HEK293 (cell line): ENCODE results near the gene STARD9.
"Not testable (repeated sequence)": the region's sequence is repeated elsewhere in the genome, so short reads cannot be mapped to it uniquely, and the experiment has no call there.

Experiments
- CTCF ChIA-PET: fragments of 350-600 bp; formaldehyde crosslinking; extraction: SDS; loops from one replicate; lab custom pipeline; 2021; ENCODE audit warnings: antibody characterized with exemption; lab: Yijun Ruan, JAX
- POLR2A ChIA-PET: fragments of 300-600 bp; formaldehyde crosslinking; extraction: SDS; loops from one replicate; lab custom pipeline; 2020; ENCODE audit warnings: antibody characterized with exemption, inconsistent platforms; lab: Yijun Ruan, JAX
- H3K27ac ChIP-seq: fragments of 200-500 bp; sonication (Bioruptor generic); 2 replicates; pipeline ENCODE4 v1.5.1; 2014; ENCODE audit warnings: low read depth, low read length, control low read depth, inconsistent platforms; ENCODE audit errors: extremely low read depth
- H3K36me3 ChIP-seq, 2 experiments: fragments of 200-500 bp in 1 of 2; sonication (Bioruptor generic) in 1 of 2; 1 replicate in 1 of 2; 2 replicates in 1 of 2; pipeline ENCODE4 v1.5.1; 2014 to 2017; ENCODE audit warnings: inconsistent platforms in 2 of 2, low read length in 2 of 2; ENCODE audit not compliant: control insufficient read depth in 2 of 2, insufficient read depth in 1 of 2
- H3K4me1 ChIP-seq: fragments of 200-500 bp; sonication (Bioruptor generic); 2 replicates; pipeline ENCODE4 v1.5.1; 2014; ENCODE audit warnings: mild to moderate bottlenecking, low read length, inconsistent platforms; ENCODE audit not compliant: control insufficient read depth, insufficient read depth
- H3K4me3 ChIP-seq: 2 replicates; pipeline ENCODE4 v1.5.1; 2011; ENCODE audit warnings: low read depth, mild to moderate bottlenecking, control low read depth, low read length, moderate library complexity
- H3K9me3 ChIP-seq: fragments of 200-500 bp; sonication (Bioruptor generic); 2 replicates; pipeline ENCODE4 v1.5.1; 2014; ENCODE audit warnings: low read depth, low read length, inconsistent platforms; ENCODE audit not compliant: control insufficient read depth, insufficient read depth
- GLI2 ChIP-seq: fragments of 450-650 bp; formaldehyde crosslinking; IDR thresholded peaks from 2 replicates; pipeline ENCODE4; 2017; ENCODE audit warnings: missing biosample characterization, missing genetic modification characterization, low read depth, borderline replicate concordance
- GLIS2 ChIP-seq: fragments of 450-650 bp; formaldehyde crosslinking; IDR thresholded peaks from 2 replicates; pipeline ENCODE4 v1.5.1; 2016; ENCODE audit warnings: missing biosample characterization, missing genetic modification characterization
- KLF8 ChIP-seq: fragments of 450-650 bp; formaldehyde crosslinking; IDR thresholded peaks from 2 replicates; pipeline ENCODE4 v1.5.1; 2016; ENCODE audit warnings: missing biosample characterization, missing genetic modification characterization
- SALL2 ChIP-seq: fragments of 450-650 bp; formaldehyde crosslinking; IDR thresholded peaks from 2 replicates; pipeline ENCODE4 v1.5.0; 2017; ENCODE audit warnings: missing biosample characterization, mild to moderate bottlenecking, missing genetic modification characterization, borderline replicate concordance
- SP3 ChIP-seq: fragments of 450-650 bp; formaldehyde crosslinking; IDR thresholded peaks from 2 replicates; pipeline ENCODE4 v1.5.1; 2016; ENCODE audit warnings: missing biosample characterization, missing genetic modification characterization
- ZBTB20 ChIP-seq: fragments of 450-650 bp; formaldehyde crosslinking; IDR thresholded peaks from 2 replicates; pipeline ENCODE4 v1.5.1; 2016; ENCODE audit warnings: missing biosample characterization, missing genetic modification characterization
- ZFP37 ChIP-seq: fragments of 450-650 bp; formaldehyde crosslinking; IDR thresholded peaks from 2 replicates; pipeline ENCODE4 v1.5.1; 2016; ENCODE audit warnings: missing biosample characterization, missing genetic modification characterization
- ZNF133 ChIP-seq: fragments of 450-650 bp; formaldehyde crosslinking; IDR thresholded peaks from 2 replicates; pipeline ENCODE4 v1.5.1; 2016; ENCODE audit warnings: missing biosample characterization, missing genetic modification characterization
- ZNF211 ChIP-seq: fragments of 450-650 bp; formaldehyde crosslinking; IDR thresholded peaks from 2 replicates; pipeline ENCODE4 v1.5.1; 2016; ENCODE audit warnings: low read depth, missing biosample characterization, missing genetic modification characterization
- ZNF214 ChIP-seq: fragments of 450-650 bp; formaldehyde crosslinking; IDR thresholded peaks from 2 replicates; pipeline ENCODE4 v1.5.1; 2017; ENCODE audit warnings: missing biosample characterization, mild to moderate bottlenecking, missing genetic modification characterization, borderline replicate concordance
- ZNF23 ChIP-seq: fragments of 450-650 bp; formaldehyde crosslinking; IDR thresholded peaks from 2 replicates; pipeline ENCODE4 v1.5.1; 2016; ENCODE audit warnings: missing biosample characterization, missing genetic modification characterization, borderline replicate concordance
- ZNF423 ChIP-seq: fragments of 450-650 bp; formaldehyde crosslinking; IDR thresholded peaks from 2 replicates; pipeline ENCODE4 v1.5.1; 2016; ENCODE audit warnings: missing biosample characterization, missing genetic modification characterization
- ZNF426 ChIP-seq: fragments of 450-650 bp; formaldehyde crosslinking; IDR thresholded peaks from 2 replicates; pipeline ENCODE4 v1.5.1; 2017; ENCODE audit warnings: missing biosample characterization, missing genetic modification characterization, mild to moderate bottlenecking, inconsistent platforms, moderate library complexity
- ZNF501 ChIP-seq: fragments of 450-650 bp; formaldehyde crosslinking; IDR thresholded peaks from 2 replicates; pipeline ENCODE4 v1.5.1; 2016; ENCODE audit warnings: missing biosample characterization, missing genetic modification characterization
- ZNF585B ChIP-seq: fragments of 450-650 bp; formaldehyde crosslinking; IDR thresholded peaks from 2 replicates; pipeline ENCODE4 v1.5.1; 2016; ENCODE audit warnings: missing biosample characterization, missing genetic modification characterization
- ZNF626 ChIP-seq: fragments of 450-650 bp; sonication (Bioruptor Pico); formaldehyde crosslinking; IDR thresholded peaks from 2 replicates; pipeline ENCODE4 v1.5.1; 2018; ENCODE audit warnings: missing biosample characterization, missing genetic modification characterization, inconsistent platforms
- ZNF629 ChIP-seq: fragments of 450-650 bp; formaldehyde crosslinking; IDR thresholded peaks from 2 replicates; pipeline ENCODE4 v1.5.1; 2017; ENCODE audit warnings: missing biosample characterization, missing genetic modification characterization
- ZNF654 ChIP-seq: fragments of 450-650 bp; formaldehyde crosslinking; IDR thresholded peaks from 2 replicates; pipeline ENCODE4 v1.5.1; 2016; ENCODE audit warnings: low read depth, missing biosample characterization, missing genetic modification characterization
- ZNF664 ChIP-seq: fragments of 450-650 bp; formaldehyde crosslinking; IDR thresholded peaks from 2 replicates; pipeline ENCODE4 v1.5.1; 2016; ENCODE audit warnings: missing biosample characterization, missing genetic modification characterization
- ZNF76 ChIP-seq: fragments of 450-650 bp; formaldehyde crosslinking; IDR thresholded peaks from 2 replicates; pipeline ENCODE4; 2016; ENCODE audit warnings: low read depth, missing biosample characterization, missing genetic modification characterization, borderline replicate concordance
- ZNF777 ChIP-seq: fragments of 450-650 bp; formaldehyde crosslinking; IDR thresholded peaks from 2 replicates; pipeline ENCODE4 v1.5.1; 2017; ENCODE audit warnings: missing biosample characterization, missing genetic modification characterization, borderline replicate concordance
- ZNF830 ChIP-seq: fragments of 450-650 bp; IDR thresholded peaks from 2 replicates; pipeline ENCODE4 v1.5.0; 2018; ENCODE audit warnings: missing biosample characterization, missing genetic modification characterization, low read depth, mild to moderate bottlenecking, moderate library complexity
- ZXDB ChIP-seq: fragments of 450-650 bp; formaldehyde crosslinking; IDR thresholded peaks from 2 replicates; pipeline ENCODE4 v1.5.1; 2016; ENCODE audit warnings: missing biosample characterization, missing genetic modification characterization
- TF ChIP-seq, protein P1 (sequence below): fragments of 450-650 bp; formaldehyde crosslinking; IDR thresholded peaks from 2 replicates; pipeline ENCODE4 v1.5.1; 2017; ENCODE audit warnings: missing biosample characterization, missing genetic modification characterization
- TF ChIP-seq, protein P2 (sequence below): fragments of 450-650 bp; IDR thresholded peaks from 2 replicates; pipeline ENCODE4 v1.5.1; 2018; ENCODE audit warnings: missing biosample characterization, mild to moderate bottlenecking, missing genetic modification characterization
- TF ChIP-seq, protein P3 (sequence below): fragments of 450-650 bp; formaldehyde crosslinking; IDR thresholded peaks from 2 replicates; pipeline ENCODE4 v1.5.1; 2016; ENCODE audit warnings: missing biosample characterization, missing genetic modification characterization
- TF ChIP-seq, protein P4 (sequence below): fragments of 450-650 bp; formaldehyde crosslinking; IDR thresholded peaks from 2 replicates; pipeline ENCODE4 v1.5.1; 2016; ENCODE audit warnings: missing biosample characterization, missing genetic modification characterization

The STARD9 gene

DNA sequence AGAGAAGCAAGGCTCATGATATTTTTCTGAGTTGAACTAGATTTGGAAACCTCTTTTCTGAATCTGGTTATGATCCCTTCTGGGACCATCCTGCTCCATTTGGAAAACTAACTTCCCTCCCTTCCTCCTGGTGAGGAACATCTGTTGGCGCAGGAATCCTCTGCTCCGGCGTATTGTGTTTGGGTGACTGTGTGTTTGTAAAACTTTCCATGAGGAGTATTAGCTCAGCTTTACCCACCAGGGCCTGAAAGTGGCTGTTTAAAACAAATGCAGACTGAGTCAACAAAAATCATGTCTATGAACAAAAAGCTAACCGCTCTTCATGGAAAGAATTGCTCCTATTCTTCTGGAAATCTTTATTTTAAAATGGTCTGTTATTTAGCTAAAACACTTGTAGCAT, 17.7 kb downstream of the STARD9 start (continued):
- TF ChIP-seq ZNF777 (tag by site-specific recombination) (no peak), KLF8 (tag by site-specific recombination) (no peak)
- TF ChIP-seq, all 188 proteins: peak for 0

DNA sequence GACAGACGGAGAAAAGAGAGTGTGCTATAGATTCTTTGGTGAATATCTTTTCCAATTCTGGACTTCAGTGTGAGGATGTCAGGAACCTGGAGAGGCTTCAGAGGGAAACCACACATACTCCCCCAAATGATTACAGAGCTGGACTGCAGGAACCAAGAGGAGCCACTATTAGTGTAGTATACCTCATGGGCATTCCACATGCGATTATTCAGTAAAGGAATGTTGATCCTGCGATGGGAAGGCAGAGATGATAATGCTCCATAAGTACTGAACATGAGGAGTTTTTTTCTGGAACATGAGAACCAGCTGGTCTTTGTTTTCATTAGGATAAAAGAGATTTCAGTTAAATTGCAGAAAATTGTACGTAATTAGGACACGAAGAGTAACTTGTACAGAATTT, 18.7 kb downstream of the STARD9 start:
- TF ChIP-seq ZNF664 (no peak), ZNF629 (no peak), GLIS2 (tag by site-specific recombination) (no peak), ZFP37 (tag by site-specific recombination) (no peak), ZNF501 (tag by site-specific recombination) (no peak), ZNF426 (tag by site-specific recombination) (no peak), ZBTB20 (tag by site-specific recombination) (no peak)
- Histone ChIP-seq H3K4me3 (no peak overlapping the region), H3K27ac (no peak overlapping the region), H3K9me3 (no peaks in the 10 kb centered on the region), H3K36me3 (no peaks in the 10 kb centered on the region), H3K4me1 (no peaks in the 10 kb centered on the region)
- ChIA-PET POLR2A (no interaction called here), CTCF (no interaction called here)

DNA sequence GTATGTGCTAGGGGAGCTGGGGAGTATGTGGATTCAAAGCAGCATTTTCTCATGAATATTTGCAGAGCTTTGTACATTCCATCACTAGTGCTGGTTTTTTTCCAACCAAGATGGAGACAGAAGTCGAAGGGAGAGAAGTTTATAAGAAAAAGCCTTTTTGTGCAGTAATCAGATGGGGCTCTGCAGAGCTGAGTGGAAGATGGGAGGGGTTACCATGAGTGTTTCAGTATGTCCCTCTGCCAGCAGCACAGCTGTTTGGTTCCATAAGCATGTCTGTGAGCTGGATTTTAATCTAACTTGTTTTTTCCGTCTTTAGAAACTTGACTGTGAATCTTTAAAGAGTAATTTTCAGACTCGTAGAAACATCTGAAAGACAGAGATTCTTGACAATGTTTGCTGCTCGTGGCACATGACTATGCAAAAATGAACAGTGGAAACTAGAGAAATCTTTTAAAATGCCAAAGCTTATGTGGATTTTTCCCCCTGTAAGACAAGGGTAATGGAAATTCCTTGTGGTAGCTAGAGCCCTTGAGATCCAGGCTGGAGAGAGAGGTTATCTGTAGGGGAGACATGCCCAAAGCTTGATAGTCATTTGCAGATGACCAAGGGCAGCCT, 20.3 kb downstream of the STARD9 start:
- ChIA-PET POLR2A (no interaction called here), CTCF (no interaction called here)
- H3K36me3 ChIP-seq: peaks cover 0 to 3% of the 10 kb centered on the region in 2 experiments; a peak in 1 of 3 replicates
- no peaks in the 10 kb centered on the region for H3K4me1 ChIP-seq
- TF ChIP-seq ZNF830: no peak
- TF ChIP-seq ZNF585B (tag by site-specific recombination): no peak
- no peak for TF ChIP-seq ZNF23
- no peak for TF ChIP-seq ZXDB (tag by site-specific recombination)
- no peak for TF ChIP-seq SALL2
- TF ChIP-seq GLI2 (tag by site-specific recombination): no peak
- no peak for TF ChIP-seq ZNF626 (tag by site-specific recombination)
- no peak for TF ChIP-seq ZNF664
- TF ChIP-seq ZNF133: no peak
- no peak for TF ChIP-seq ZNF423 (tag by site-specific recombination)
- TF ChIP-seq, protein P1, sequence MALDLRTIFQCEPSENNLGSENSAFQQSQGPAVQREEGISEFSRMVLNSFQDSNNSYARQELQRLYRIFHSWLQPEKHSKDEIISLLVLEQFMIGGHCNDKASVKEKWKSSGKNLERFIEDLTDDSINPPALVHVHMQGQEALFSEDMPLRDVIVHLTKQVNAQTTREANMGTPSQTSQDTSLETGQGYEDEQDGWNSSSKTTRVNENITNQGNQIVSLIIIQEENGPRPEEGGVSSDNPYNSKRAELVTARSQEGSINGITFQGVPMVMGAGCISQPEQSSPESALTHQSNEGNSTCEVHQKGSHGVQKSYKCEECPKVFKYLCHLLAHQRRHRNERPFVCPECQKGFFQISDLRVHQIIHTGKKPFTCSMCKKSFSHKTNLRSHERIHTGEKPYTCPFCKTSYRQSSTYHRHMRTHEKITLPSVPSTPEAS (tag by site-specific recombination): no peak
- TF ChIP-seq, protein P2, sequence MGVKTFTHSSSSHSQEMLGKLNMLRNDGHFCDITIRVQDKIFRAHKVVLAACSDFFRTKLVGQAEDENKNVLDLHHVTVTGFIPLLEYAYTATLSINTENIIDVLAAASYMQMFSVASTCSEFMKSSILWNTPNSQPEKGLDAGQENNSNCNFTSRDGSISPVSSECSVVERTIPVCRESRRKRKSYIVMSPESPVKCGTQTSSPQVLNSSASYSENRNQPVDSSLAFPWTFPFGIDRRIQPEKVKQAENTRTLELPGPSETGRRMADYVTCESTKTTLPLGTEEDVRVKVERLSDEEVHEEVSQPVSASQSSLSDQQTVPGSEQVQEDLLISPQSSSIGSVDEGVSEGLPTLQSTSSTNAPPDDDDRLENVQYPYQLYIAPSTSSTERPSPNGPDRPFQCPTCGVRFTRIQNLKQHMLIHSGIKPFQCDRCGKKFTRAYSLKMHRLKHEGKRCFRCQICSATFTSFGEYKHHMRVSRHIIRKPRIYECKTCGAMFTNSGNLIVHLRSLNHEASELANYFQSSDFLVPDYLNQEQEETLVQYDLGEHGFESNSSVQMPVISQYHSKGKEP (tag by site-specific recombination): no peak
- no peak for TF ChIP-seq ZNF211 (tag by site-specific recombination)
- TF ChIP-seq, protein P3, sequence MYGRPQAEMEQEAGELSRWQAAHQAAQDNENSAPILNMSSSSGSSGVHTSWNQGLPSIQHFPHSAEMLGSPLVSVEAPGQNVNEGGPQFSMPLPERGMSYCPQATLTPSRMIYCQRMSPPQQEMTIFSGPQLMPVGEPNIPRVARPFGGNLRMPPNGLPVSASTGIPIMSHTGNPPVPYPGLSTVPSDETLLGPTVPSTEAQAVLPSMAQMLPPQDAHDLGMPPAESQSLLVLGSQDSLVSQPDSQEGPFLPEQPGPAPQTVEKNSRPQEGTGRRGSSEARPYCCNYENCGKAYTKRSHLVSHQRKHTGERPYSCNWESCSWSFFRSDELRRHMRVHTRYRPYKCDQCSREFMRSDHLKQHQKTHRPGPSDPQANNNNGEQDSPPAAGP (tag by site-specific recombination): no peak
- TF ChIP-seq ZBTB20 (tag by site-specific recombination): no peak
- TF ChIP-seq SP3 (tag by site-specific recombination): no peak
- no peak for TF ChIP-seq ZNF214 (tag by site-specific recombination)
- TF ChIP-seq ZNF654 (tag by site-specific recombination): no peak
- TF ChIP-seq ZNF76 (tag by site-specific recombination): no peak
- TF ChIP-seq, protein P4, sequence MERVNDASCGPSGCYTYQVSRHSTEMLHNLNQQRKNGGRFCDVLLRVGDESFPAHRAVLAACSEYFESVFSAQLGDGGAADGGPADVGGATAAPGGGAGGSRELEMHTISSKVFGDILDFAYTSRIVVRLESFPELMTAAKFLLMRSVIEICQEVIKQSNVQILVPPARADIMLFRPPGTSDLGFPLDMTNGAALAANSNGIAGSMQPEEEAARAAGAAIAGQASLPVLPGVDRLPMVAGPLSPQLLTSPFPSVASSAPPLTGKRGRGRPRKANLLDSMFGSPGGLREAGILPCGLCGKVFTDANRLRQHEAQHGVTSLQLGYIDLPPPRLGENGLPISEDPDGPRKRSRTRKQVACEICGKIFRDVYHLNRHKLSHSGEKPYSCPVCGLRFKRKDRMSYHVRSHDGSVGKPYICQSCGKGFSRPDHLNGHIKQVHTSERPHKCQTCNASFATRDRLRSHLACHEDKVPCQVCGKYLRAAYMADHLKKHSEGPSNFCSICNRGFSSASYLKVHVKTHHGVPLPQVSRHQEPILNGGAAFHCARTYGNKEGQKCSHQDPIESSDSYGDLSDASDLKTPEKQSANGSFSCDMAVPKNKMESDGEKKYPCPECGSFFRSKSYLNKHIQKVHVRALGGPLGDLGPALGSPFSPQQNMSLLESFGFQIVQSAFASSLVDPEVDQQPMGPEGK (tag by site-specific recombination): no peak
- no peaks in the 10 kb centered on the region for H3K9me3 ChIP-seq
- H3K4me3 ChIP-seq: no peak overlapping the region
- H3K27ac ChIP-seq: no peak overlapping the region

DNA sequence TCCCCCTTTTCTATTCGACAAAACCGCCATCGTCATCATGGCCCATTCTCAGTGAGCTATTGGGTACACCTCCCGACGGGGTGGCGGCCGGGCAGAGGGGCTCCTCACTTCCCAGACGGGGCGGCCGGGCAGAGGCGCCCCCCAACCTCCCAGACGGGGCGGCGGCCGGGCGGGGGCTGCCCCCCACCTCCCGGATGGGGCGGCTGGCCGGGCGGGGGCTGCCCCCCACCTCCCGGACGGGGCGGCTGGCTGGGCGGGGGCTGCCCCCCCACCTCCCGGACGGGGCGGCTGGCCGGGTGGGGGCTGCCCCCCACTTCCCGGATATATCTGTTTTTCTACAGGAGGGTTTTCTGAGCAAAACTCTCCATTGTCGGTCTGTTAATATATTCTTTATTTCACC, 25.9 kb downstream of the STARD9 start:
- H3K36me3 ChIP-seq, POLR2A ChIA-PET, H3K4me1 ChIP-seq, H3K9me3 ChIP-seq, H3K4me3 ChIP-seq, H3K27ac ChIP-seq, CTCF ChIA-PET: not testable (repeated sequence)
